ENCODE results near the gene ZAP70.
A peak's percentile ranks its signal among the peaks of the same experiment; 100 is the strongest.

Gene ZAP70

GRCh38 chr2:97718051-97718882 is 4.9 kb downstream of the ZAP70 start:
- DNase-seq = no peak

DNA sequence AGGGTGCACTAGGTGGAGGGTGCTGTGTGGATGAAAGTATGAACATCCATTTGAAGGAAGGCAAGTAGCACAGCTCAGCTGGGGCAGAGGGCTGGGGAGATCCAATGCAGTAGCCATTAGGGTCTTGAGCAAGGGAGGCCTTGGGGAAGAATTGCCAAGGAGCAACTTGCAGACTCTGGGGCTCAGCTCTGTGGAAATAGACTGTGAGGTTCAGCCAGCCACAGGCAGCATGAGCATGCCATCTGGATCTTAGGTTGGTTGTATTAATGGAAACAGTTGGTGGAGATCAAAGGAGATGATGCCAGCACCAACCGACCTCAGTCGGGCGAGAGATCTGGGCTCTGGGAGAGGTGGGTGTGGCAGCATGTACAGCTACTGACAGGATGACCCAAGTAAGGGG is 5.6 kb downstream of the ZAP70 start:
- no peak for DNase-seq

DNA sequence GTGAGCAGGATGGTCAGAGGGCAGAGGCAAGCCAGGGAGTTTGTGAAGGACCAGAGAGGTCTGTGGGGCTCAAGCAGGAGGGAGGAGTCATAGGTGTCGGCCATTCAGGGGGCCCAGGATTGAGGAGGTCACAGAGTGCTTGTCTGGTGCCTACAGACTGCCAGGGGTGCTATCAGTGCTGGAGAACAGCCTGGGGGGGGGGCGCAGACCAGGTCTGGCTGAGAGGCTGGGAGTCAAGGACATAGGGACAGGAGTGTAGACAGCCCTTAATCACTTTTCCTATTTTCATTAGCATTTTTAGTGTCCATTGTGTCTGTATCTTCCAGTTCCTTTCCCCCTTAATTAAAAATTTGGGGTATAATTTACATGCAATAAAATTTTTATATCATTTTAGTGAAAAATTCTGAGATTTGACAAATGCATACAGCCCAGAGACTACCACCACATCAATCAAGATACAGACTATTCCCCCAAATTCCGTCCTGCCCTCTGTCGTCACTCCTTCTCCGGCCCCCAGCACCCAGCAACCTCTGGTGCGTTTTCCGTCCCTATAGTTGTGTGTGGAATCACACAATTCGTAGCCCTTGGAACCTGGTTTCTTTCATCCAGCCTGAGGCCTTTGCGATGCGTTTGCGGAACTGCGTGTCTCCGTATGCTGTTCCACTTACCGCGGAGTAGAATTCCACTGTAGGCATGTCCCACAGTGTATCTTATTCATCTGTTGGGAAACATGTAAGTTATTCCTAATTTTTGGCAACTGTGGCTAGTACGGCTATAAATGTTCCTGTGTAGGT is 6.2 kb downstream of the ZAP70 start:
- no peak for DNase-seq

GRCh38 chr2:97720746-97721145 is 7.4 kb downstream of the ZAP70 start:
- no peak for DNase-seq

GRCh38 chr2:97722227-97722626 is 8.9 kb downstream of the ZAP70 start:
- no peak for DNase-seq

- no peak for DNase-seq
These were observed 10.0 kb downstream of the ZAP70 start for GRCh38 chr2:97723156-97724072.

- DNase-seq = no peak
These were observed 10.7 kb downstream of the ZAP70 start for GRCh38 chr2:97724073-97724410.

DNA sequence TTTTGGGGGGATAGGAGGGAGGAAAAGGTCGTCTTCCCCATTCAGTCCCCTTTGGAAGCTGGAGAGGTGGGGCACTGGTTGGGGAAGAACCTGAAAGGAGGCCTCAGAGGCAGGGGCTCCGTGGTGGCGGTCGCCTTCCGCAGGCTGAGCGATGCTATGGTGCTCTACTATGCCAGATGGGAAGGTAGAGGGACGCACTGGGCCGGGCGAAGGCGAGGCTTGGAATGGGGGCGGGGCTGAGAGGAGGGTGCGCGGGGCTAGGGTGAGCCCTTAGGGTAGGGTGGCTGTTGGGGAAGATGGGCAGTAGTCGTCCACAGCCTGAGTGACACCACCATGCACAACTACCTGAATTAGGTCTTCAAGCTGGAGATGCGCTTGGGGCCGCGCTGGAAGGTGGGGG is 11.1 kb downstream of the ZAP70 start:
- DNase-seq = no peak

- no peak for DNase-seq
These were observed 11.7 kb downstream of the ZAP70 start for GRCh38 chr2:97724946-97725688.

- DNase-seq = no peak
These were observed 13.1 kb downstream of the ZAP70 start for GRCh38 chr2:97726261-97727064.

DNA sequence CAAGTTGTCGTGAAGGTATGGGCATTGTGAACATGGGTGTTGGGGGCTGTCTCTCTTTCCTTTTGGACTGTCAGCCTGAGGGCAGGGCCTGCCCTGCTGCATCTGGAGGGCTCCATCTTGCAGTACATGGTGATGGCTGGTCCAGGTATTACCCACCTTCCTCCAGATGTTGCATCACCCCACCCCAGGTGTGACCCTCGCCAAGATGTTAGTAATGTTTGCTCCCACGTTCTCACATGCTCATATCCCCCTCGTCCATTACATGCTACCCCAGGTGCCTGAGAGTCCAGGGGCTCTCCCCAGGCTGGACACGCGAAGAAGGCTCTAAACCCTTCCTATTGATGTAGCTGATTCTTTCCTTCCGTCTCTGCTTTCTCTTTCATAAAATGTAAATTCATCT is 13.9 kb downstream of the ZAP70 start:
- DNase-seq = no peak

GRCh38 chr2:97728091-97728731 is 14.8 kb downstream of the ZAP70 start:
- DNase-seq = peak; percentile 55

DNA sequence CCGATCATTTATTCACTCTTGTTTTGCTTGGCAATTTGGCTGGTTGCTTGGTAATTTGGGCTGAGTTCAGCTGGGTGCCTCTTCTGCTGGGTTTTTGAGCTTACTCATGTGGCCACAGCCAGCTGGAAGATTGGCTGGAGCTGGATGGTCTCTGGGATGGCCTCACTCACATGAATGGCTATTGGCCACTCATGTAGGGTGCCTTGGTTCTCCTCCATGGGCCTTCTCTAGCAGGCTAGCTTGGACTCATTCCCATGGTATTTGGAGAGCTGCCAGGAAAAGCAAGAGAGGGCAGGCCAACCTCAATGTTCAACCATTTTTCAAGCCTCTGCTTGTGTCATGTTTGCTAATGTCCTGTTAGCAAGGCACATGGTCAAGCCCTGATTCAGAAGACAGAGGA is 16.9 kb downstream of the ZAP70 start:
- peak; percentile 3 for DNase-seq

- no peak for DNase-seq
These were observed 18.1 kb downstream of the ZAP70 start for GRCh38 chr2:97731274-97732020.

DNA sequence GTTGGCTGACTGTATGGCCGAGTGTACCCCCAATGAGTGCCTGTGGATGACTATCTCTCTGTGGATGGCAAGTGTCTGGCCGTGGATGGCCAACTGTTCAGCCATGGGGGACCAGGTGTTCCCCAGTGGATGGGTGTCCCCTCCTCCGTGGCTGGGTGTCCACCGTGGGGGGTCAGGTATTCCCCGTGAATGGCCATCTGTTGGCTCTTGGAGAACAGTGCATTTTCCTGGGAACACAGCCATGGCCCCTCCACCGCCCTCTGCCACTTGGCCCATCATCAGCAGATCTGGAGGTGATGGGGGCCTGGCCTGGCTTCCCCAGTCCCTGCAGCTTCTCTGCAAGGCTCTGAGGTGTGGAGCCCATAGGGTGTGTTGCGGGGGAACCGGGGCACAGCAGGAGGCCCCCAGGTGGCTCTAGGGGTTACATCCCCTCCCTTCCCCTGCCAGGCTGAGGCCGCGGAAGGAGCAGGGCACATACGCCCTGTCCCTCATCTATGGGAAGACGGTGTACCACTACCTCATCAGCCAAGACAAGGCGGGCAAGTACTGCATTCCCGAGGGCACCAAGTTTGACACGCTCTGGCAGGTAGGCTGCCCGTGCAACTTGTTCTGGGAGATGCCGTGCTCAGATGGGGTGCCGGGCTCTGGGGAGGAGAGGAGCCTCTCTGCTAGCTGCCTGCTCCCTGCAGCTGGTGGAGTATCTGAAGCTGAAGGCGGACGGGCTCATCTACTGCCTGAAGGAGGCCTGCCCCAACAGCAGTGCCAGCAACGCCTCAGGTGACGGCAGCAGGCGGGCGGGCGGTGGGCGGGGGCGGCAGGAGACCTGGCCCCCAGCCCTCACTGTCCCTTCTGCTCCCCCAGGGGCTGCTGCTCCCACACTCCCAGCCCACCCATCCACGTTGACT is 19.3 kb downstream of the ZAP70 start:
- no peak for DNase-seq

GRCh38 chr2:97733341-97734035 is 20.1 kb downstream of the ZAP70 start:
- no peak for DNase-seq

DNA sequence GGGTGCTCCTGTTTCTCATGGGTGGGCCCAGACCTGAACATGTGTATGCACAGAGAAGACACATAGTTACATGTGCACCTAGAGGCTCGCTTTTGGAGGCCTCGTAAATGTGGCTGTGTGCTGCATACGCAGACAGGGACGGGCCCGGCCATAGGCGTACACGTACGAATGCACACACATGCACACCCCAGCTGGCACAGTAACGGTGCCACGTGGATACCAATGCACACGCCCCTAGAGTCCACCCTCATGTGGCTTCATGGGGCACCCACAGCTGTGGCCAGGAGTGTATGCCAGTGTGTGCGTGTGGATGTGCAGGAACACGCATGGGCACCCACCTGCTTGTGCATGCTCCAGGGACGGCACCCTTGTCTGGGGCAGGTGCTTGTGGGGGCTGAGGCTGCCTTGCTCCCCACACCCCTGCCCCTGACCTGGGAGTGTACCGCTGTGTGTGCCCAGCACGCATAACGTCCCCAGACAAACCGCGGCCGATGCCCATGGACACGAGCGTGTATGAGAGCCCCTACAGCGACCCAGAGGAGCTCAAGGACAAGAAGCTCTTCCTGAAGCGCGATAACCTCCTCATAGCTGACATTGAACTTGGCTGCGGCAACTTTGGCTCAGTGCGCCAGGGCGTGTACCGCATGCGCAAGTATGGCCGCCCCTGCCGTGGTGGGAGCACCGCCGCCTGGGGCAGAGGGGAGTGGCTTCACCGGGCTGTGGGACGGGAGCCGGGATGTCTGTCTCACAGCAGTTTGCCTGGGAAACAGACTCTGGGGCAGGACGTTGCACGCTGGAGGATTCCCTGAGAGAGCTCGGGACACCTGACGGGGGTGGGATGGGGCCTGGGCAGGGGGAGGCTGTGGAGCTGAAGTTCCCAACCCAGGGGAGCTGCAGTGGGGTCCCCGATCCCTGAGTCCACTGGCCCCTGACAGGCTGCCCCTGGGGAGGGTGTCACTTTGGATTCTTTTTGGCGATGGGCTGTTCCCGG is 21.0 kb downstream of the ZAP70 start:
- DNase-seq = no peak
